ENCODE data around the gene AGMO.

Gene AGMO

GRCh38 chr7:15417341-15417988 lies 144.3 kb downstream of the AGMO start:
- no peak for DNase-seq (ENCODE audit: low read depth)
- H3K4me3 ChIP-seq (ENCODE audit: low read depth, low read length): no peak overlapping the region
- TF ChIP-seq CTCF (IDR thresholded peaks at IDR 0.05; ENCODE audit: low read depth, low read length, missing control alignments): no peak

GRCh38 chr7:15411019-15411418 lies 150.8 kb downstream of the AGMO start:
- no peak for DNase-seq (ENCODE audit: low read depth)
- TF ChIP-seq CTCF (IDR thresholded peaks at IDR 0.05; ENCODE audit: low read depth, low read length, missing control alignments): no peak
- H3K4me3 ChIP-seq (ENCODE audit: low read depth, low read length): no peak overlapping the region

GRCh38 chr7:15407910-15408309 lies 153.9 kb downstream of the AGMO start:
- TF ChIP-seq CTCF (IDR thresholded peaks at IDR 0.05; ENCODE audit: low read depth, low read length, missing control alignments): no peak
- no peak for DNase-seq (ENCODE audit: low read depth)
- H3K4me3 ChIP-seq (ENCODE audit: low read depth, low read length): no peak overlapping the region

- no peak for DNase-seq (ENCODE audit: low read depth)
- H3K4me3 ChIP-seq (ENCODE audit: low read depth, low read length): no peak overlapping the region
- no peak for TF ChIP-seq CTCF (IDR thresholded peaks at IDR 0.05; ENCODE audit: low read depth, low read length, missing control alignments)
These were observed 158.1 kb downstream of the AGMO start for GRCh38 chr7:15403751-15404150.

- TF ChIP-seq CTCF (IDR thresholded peaks at IDR 0.05; ENCODE audit: low read depth, low read length, missing control alignments): no peak
- DNase-seq (ENCODE audit: low read depth): no peak
These were observed 158.5 kb downstream of the AGMO start for GRCh38 chr7:15403315-15403714.

GRCh38 chr7:15402436-15403136 lies 159.2 kb downstream of the AGMO start:
- no peak for TF ChIP-seq CTCF (IDR thresholded peaks at IDR 0.05; ENCODE audit: low read depth, low read length, missing control alignments)
- no peak overlapping the region for H3K4me3 ChIP-seq (ENCODE audit: low read depth, low read length)
- no peak for DNase-seq (ENCODE audit: low read depth)

More at GRCh38 chr7:15403315-15403714, 158.5 kb downstream of the AGMO start:
- no peak overlapping the region for H3K4me3 ChIP-seq (ENCODE audit: low read depth, low read length)

GRCh38 chr7:15400440-15400839 lies 161.4 kb downstream of the AGMO start:
- no peak overlapping the region for H3K4me3 ChIP-seq (ENCODE audit: low read depth, low read length)
- no peak for DNase-seq (ENCODE audit: low read depth)
- no peak for TF ChIP-seq CTCF (IDR thresholded peaks at IDR 0.05; ENCODE audit: low read depth, low read length, missing control alignments)

Measured in GM12864 (cell line).